ENCODE measurements around the gene CD55. TPM values are rescaled to one million over a fixed set of nuclear protein-coding genes. Genes with fewer than 3 reads are reported as not detected.

Gene CD55
- total and polyA plus RNA-seq, 2 experiments from 2014 or later, result 16.7 to 18.5 TPM

DNA sequence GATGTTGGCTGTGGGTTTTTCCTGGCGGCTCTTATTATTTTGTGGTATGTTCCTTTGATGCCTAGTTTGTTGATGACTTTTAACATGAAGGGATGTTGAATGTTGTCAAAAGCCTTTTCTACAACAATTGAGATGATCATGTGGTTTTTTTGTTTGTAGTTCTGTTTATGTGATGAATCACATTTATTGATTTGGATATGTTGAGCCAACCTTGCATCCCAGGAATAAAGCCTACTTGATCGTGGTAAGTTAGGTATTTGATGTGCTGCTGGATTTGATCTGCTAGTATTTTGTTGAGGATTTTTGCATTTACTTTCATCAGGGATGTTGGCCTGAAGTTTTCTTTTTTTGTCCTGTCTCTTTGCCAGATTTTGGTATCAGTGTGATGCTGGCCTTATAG is 28.5 kb downstream of the CD55 start:
- Histone ChIP-seq H2AFZ (no peak overlapping the region), H3F3A (replicated peaks; ENCODE audit: low read depth) (no peaks in the 10 kb centered on the region), H3K27me3 (ENCODE audit: insufficient read depth) (no peaks in the 10 kb centered on the region), H3K36me3 (ENCODE audit: insufficient read depth) (0 out of 2 replicates have a peak, but pooled peaks cover 8% of the 10 kb centered on the region), H3K79me2 (replicated peaks; ENCODE audit: insufficient read depth) (0 out of 2 replicates have a peak, but pooled peaks cover 10% of the 10 kb centered on the region), H3K9me2 (ENCODE audit: insufficient read depth) (no peaks in the 10 kb centered on the region), H3K27ac (ENCODE audit: low read depth) (no peak overlapping the region), H4K20me1 (replicated peaks; ENCODE audit: insufficient read depth) (no peaks in the 10 kb centered on the region), H3K4me3 (no peak overlapping the region), H3K4me1 (ENCODE audit: insufficient read depth) (peaks cover 16% of the 10 kb centered on the region), H3K4me2 (no peak overlapping the region)
- Mint-ChIP-seq H3K36me3 (ENCODE audit: low read depth) (peaks cover 43% of the 10 kb centered on the region), H3K4me1 (peaks cover 14% of the 10 kb centered on the region), H3K4me3 (no peak overlapping the region), H3K27ac (no peak overlapping the region), H3K9me3 (peaks cover 4% of the 10 kb centered on the region; the same call in 2 of the 3 replicates), H3K27me3 (ENCODE audit: insufficient read depth, low read depth, poor library complexity) (peaks cover 1% of the 10 kb centered on the region)
- TF ChIP-seq ETS1 (IDR thresholded peaks at IDR 0.05) (no peak), CREB1 (CRISPR knock-in tag; IDR thresholded peaks at IDR 0.05; ENCODE audit: low read depth) (no peak), STAT1 (IDR thresholded peaks at IDR 0.05; ENCODE audit: unreplicated experiment) (no peak)
- TF ChIP-seq, protein P1, sequence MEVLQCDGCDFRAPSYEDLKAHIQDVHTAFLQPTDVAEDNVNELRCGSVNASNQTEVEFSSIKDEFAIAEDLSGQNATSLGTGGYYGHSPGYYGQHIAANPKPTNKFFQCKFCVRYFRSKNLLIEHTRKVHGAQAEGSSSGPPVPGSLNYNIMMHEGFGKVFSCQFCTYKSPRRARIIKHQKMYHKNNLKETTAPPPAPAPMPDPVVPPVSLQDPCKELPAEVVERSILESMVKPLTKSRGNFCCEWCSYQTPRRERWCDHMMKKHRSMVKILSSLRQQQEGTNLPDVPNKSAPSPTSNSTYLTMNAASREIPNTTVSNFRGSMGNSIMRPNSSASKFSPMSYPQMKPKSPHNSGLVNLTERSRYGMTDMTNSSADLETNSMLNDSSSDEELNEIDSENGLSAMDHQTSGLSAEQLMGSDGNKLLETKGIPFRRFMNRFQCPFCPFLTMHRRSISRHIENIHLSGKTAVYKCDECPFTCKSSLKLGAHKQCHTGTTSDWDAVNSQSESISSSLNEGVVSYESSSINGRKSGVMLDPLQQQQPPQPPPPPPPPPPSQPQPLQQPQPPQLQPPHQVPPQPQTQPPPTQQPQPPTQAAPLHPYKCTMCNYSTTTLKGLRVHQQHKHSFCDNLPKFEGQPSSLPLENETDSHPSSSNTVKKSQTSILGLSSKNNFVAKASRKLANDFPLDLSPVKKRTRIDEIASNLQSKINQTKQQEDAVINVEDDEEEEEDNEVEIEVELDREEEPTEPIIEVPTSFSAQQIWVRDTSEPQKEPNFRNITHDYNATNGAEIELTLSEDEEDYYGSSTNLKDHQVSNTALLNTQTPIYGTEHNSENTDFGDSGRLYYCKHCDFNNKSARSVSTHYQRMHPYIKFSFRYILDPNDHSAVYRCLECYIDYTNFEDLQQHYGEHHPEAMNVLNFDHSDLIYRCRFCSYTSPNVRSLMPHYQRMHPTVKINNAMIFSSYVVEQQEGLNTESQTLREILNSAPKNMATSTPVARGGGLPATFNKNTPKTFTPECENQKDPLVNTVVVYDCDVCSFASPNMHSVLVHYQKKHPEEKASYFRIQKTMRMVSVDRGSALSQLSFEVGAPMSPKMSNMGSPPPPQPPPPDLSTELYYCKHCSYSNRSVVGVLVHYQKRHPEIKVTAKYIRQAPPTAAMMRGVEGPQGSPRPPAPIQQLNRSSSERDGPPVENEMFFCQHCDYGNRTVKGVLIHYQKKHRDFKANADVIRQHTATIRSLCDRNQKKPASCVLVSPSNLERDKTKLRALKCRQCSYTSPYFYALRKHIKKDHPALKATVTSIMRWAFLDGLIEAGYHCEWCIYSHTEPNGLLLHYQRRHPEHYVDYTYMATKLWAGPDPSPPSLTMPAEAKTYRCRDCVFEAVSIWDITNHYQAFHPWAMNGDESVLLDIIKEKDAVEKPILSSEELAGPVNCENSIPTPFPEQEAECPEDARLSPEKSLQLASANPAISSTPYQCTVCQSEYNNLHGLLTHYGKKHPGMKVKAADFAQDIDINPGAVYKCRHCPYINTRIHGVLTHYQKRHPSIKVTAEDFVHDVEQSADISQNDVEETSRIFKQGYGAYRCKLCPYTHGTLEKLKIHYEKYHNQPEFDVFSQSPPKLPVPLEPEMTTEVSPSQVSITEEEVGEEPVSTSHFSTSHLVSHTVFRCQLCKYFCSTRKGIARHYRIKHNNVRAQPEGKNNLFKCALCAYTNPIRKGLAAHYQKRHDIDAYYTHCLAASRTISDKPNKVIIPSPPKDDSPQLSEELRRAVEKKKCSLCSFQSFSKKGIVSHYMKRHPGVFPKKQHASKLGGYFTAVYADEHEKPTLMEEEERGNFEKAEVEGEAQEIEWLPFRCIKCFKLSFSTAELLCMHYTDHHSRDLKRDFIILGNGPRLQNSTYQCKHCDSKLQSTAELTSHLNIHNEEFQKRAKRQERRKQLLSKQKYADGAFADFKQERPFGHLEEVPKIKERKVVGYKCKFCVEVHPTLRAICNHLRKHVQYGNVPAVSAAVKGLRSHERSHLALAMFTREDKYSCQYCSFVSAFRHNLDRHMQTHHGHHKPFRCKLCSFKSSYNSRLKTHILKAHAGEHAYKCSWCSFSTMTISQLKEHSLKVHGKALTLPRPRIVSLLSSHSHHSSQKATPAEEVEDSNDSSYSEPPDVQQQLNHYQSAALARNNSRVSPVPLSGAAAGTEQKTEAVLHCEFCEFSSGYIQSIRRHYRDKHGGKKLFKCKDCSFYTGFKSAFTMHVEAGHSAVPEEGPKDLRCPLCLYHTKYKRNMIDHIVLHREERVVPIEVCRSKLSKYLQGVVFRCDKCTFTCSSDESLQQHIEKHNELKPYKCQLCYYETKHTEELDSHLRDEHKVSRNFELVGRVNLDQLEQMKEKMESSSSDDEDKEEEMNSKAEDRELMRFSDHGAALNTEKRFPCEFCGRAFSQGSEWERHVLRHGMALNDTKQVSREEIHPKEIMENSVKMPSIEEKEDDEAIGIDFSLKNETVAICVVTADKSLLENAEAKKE (CRISPR knock-in tag; IDR thresholded peaks at IDR 0.05), result no peak
- TF ChIP-seq, protein P2, sequence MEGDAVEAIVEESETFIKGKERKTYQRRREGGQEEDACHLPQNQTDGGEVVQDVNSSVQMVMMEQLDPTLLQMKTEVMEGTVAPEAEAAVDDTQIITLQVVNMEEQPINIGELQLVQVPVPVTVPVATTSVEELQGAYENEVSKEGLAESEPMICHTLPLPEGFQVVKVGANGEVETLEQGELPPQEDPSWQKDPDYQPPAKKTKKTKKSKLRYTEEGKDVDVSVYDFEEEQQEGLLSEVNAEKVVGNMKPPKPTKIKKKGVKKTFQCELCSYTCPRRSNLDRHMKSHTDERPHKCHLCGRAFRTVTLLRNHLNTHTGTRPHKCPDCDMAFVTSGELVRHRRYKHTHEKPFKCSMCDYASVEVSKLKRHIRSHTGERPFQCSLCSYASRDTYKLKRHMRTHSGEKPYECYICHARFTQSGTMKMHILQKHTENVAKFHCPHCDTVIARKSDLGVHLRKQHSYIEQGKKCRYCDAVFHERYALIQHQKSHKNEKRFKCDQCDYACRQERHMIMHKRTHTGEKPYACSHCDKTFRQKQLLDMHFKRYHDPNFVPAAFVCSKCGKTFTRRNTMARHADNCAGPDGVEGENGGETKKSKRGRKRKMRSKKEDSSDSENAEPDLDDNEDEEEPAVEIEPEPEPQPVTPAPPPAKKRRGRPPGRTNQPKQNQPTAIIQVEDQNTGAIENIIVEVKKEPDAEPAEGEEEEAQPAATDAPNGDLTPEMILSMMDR (conservative IDR thresholded peaks at IDR 0.05; ENCODE audit: low read depth in 2 of 2), result no peak
- DNase-seq (ENCODE audit: low spot score) (no peak), ATAC-seq (no peak)

Data from GM23338 (cell line).